ENCODE results near the gene KLHL36.
"Not testable (repeated sequence)": the region's sequence is repeated elsewhere in the genome, so short reads cannot be mapped to it uniquely, and the experiment has no call there.

Gene KLHL36

GRCh38 chr16:84684592-84684965, 36.3 kb downstream of the KLHL36 start:
- no peaks in the 10 kb centered on the region for H3K4me1 ChIP-seq (ENCODE audit: low read depth, poor library complexity, severe bottlenecking)
- H2AFZ ChIP-seq (ENCODE audit: low read depth): no peak overlapping the region
- no peak overlapping the region for H3K9ac ChIP-seq
- H3K4me3 ChIP-seq (IDR thresholded peaks at IDR 0.05; ENCODE audit: insufficient read depth, low read depth, low read length): no peak overlapping the region
- no peak for TF ChIP-seq CTCF (conservative IDR thresholded peaks at IDR 0.05; ENCODE audit: low read depth, low read length)
- no peaks in the 10 kb centered on the region for H3K27me3 ChIP-seq (ENCODE audit: insufficient read depth, low read depth)
- H3K4me2 ChIP-seq: no peak overlapping the region
- H3K79me2 ChIP-seq (ENCODE audit: insufficient read depth, low read depth): no peaks in the 10 kb centered on the region
- no peaks in the 10 kb centered on the region for H3K36me3 ChIP-seq (ENCODE audit: insufficient read depth)
- H4K20me1 ChIP-seq (ENCODE audit: insufficient read depth): no peaks in the 10 kb centered on the region
- H3K27ac ChIP-seq: no peak overlapping the region

GRCh38 chr16:84685210-84685609, 36.9 kb downstream of the KLHL36 start:
- no peak overlapping the region for H2AFZ ChIP-seq (ENCODE audit: low read depth)
- no peaks in the 10 kb centered on the region for H4K20me1 ChIP-seq (ENCODE audit: insufficient read depth)
- H3K36me3 ChIP-seq (ENCODE audit: insufficient read depth): no peaks in the 10 kb centered on the region
- no peak overlapping the region for H3K9ac ChIP-seq
- H3K4me3 ChIP-seq (IDR thresholded peaks at IDR 0.05; ENCODE audit: insufficient read depth, low read depth, low read length): no peak overlapping the region
- H3K4me2 ChIP-seq: no peak overlapping the region
- no peaks in the 10 kb centered on the region for H3K27me3 ChIP-seq (ENCODE audit: insufficient read depth, low read depth)
- no peak overlapping the region for H3K27ac ChIP-seq
- TF ChIP-seq CTCF (conservative IDR thresholded peaks at IDR 0.05; ENCODE audit: low read depth, low read length): no peak
- no peaks in the 10 kb centered on the region for H3K79me2 ChIP-seq (ENCODE audit: insufficient read depth, low read depth)
- H3K4me1 ChIP-seq (ENCODE audit: low read depth, poor library complexity, severe bottlenecking): no peaks in the 10 kb centered on the region

GRCh38 chr16:84686707-84687298, 38.5 kb downstream of the KLHL36 start:
- Histone ChIP-seq H2AFZ (ENCODE audit: low read depth) (no peak overlapping the region), H3K79me2 (ENCODE audit: insufficient read depth, low read depth) (no peaks in the 10 kb centered on the region), H3K27me3 (ENCODE audit: insufficient read depth, low read depth) (no peaks in the 10 kb centered on the region), H3K4me3 (IDR thresholded peaks at IDR 0.05; ENCODE audit: insufficient read depth, low read depth, low read length) (no peak overlapping the region), H3K27ac (no peak overlapping the region), H3K36me3 (ENCODE audit: insufficient read depth) (no peaks in the 10 kb centered on the region), H3K4me2 (no peak overlapping the region), H3K4me1 (ENCODE audit: low read depth, poor library complexity, severe bottlenecking) (no peaks in the 10 kb centered on the region), H4K20me1 (ENCODE audit: insufficient read depth) (no peaks in the 10 kb centered on the region), H3K9ac (no peak overlapping the region)
- TF ChIP-seq CTCF (conservative IDR thresholded peaks at IDR 0.05; ENCODE audit: low read depth, low read length): no peak

GRCh38 chr16:84687715-84688114, 39.4 kb downstream of the KLHL36 start:
- Histone ChIP-seq H3K4me3 (IDR thresholded peaks at IDR 0.05; ENCODE audit: insufficient read depth, low read depth, low read length) (no peak overlapping the region), H3K36me3 (ENCODE audit: insufficient read depth) (no peaks in the 10 kb centered on the region), H4K20me1 (ENCODE audit: insufficient read depth) (no peaks in the 10 kb centered on the region), H3K4me1 (ENCODE audit: low read depth, poor library complexity, severe bottlenecking) (no peaks in the 10 kb centered on the region), H2AFZ (ENCODE audit: low read depth) (no peak overlapping the region), H3K4me2 (no peak overlapping the region), H3K9ac (no peak overlapping the region), H3K27ac (no peak overlapping the region), H3K79me2 (ENCODE audit: insufficient read depth, low read depth) (no peaks in the 10 kb centered on the region), H3K27me3 (ENCODE audit: insufficient read depth, low read depth) (no peaks in the 10 kb centered on the region)
- TF ChIP-seq CTCF (conservative IDR thresholded peaks at IDR 0.05; ENCODE audit: low read depth, low read length): no peak

GRCh38 chr16:84688163-84688562, 39.9 kb downstream of the KLHL36 start:
- H2AFZ ChIP-seq (ENCODE audit: low read depth); H3K79me2 ChIP-seq (ENCODE audit: insufficient read depth, low read depth); H3K27ac ChIP-seq; H3K4me1 ChIP-seq (ENCODE audit: low read depth, poor library complexity, severe bottlenecking); H3K4me3 ChIP-seq (IDR thresholded peaks at IDR 0.05; ENCODE audit: insufficient read depth, low read depth, low read length); H3K4me2 ChIP-seq; H4K20me1 ChIP-seq (ENCODE audit: insufficient read depth); H3K27me3 ChIP-seq (ENCODE audit: insufficient read depth, low read depth); H3K9ac ChIP-seq; H3K36me3 ChIP-seq (ENCODE audit: insufficient read depth): not testable (repeated sequence)
